HepG2 (cell line): ENCODE measurements around the gene NT5C3B. TPM values are rescaled to one million over a fixed set of nuclear protein-coding genes. Genes with fewer than 3 reads are reported as not detected.

Experiments
- ADNP ChIP-seq: sonication (generic); formaldehyde crosslinking; IDR thresholded peaks from 2 replicates; pipeline ENCODE4 v1.4.0; 2020; ENCODE audit warnings: missing genetic modification reagents
- DMTF1 ChIP-seq: sonication (generic); formaldehyde crosslinking; IDR thresholded peaks from 2 replicates; pipeline ENCODE4 v1.4.0; 2020; ENCODE audit warnings: mild to moderate bottlenecking, missing genetic modification reagents
- ELF1 ChIP-seq: sonication (generic); formaldehyde crosslinking; IDR thresholded peaks from 2 replicates; pipeline ENCODE4 v1.4.0; 2020; ENCODE audit warnings: missing genetic modification reagents
- FOXA1 ChIP-seq, 2 experiments: fragments of 450-650 bp in 1 of 2; sonication (generic) in 1 of 2; formaldehyde crosslinking in 1 of 2; IDR thresholded peaks; 2 replicates each; pipeline versions ENCODE4 v1.4.0 to v1.6.1; 2016 to 2020; ENCODE audit warnings: missing genetic modification reagents in 1 of 2
- HIVEP1 ChIP-seq: sonication (generic); formaldehyde crosslinking; IDR thresholded peaks from 2 replicates; pipeline ENCODE4 v1.4.0; 2020; ENCODE audit warnings: mild to moderate bottlenecking, missing genetic modification reagents
- HNF4A ChIP-seq: sonication (generic); formaldehyde crosslinking; IDR thresholded peaks from 2 replicates; pipeline ENCODE4 v1.4.0; 2020; ENCODE audit warnings: missing genetic modification reagents
- KDM5B ChIP-seq: sonication (generic); formaldehyde crosslinking; IDR thresholded peaks from 2 replicates; pipeline ENCODE4 v1.4.0; 2020; ENCODE audit warnings: missing genetic modification reagents, mild to moderate bottlenecking, borderline replicate concordance
- NFIB ChIP-seq: sonication (generic); formaldehyde crosslinking; IDR thresholded peaks from 2 replicates; pipeline ENCODE4 v1.9.0; 2021; ENCODE audit warnings: missing genetic modification reagents, mild to moderate bottlenecking, borderline replicate concordance
- PLSCR1 ChIP-seq: sonication (generic); formaldehyde crosslinking; IDR thresholded peaks from 2 replicates; pipeline ENCODE4 v1.5.0; 2020; ENCODE audit warnings: missing genetic modification reagents, mild to moderate bottlenecking, borderline replicate concordance
- SAFB2 ChIP-seq: sonication (generic); formaldehyde crosslinking; IDR thresholded peaks from 2 replicates; pipeline ENCODE4 v1.5.1; 2020; ENCODE audit warnings: missing genetic modification reagents, low read depth, mild to moderate bottlenecking, borderline replicate concordance
- TRIM22 ChIP-seq: fragments of 450-650 bp; IDR thresholded peaks from 2 replicates; pipeline ENCODE4 v1.6.1; 2017
- ZBTB21 ChIP-seq: sonication (generic); formaldehyde crosslinking; IDR thresholded peaks from 2 replicates; pipeline ENCODE4 v1.4.0; 2020; ENCODE audit warnings: missing genetic modification reagents
- ZNF263 ChIP-seq: sonication (generic); formaldehyde crosslinking; IDR thresholded peaks from 2 replicates; pipeline ENCODE4 v1.4.0; 2020; ENCODE audit warnings: missing genetic modification reagents
- ZNF274 ChIP-seq: sonication (generic); formaldehyde crosslinking; IDR thresholded peaks from 2 replicates; pipeline ENCODE4 v1.5.1; 2020; ENCODE audit warnings: mild to moderate bottlenecking, missing genetic modification reagents
- ZNF280B ChIP-seq: sonication (generic); formaldehyde crosslinking; IDR thresholded peaks from 2 replicates; pipeline ENCODE4 v1.5.0; 2020; ENCODE audit warnings: missing genetic modification reagents, mild to moderate bottlenecking, borderline replicate concordance
- ZNF331 ChIP-seq: sonication (generic); formaldehyde crosslinking; IDR thresholded peaks from 2 replicates; pipeline ENCODE4 v1.4.0; 2020; ENCODE audit warnings: missing genetic modification reagents
- ZNF367 ChIP-seq: sonication (generic); formaldehyde crosslinking; IDR thresholded peaks from 2 replicates; pipeline ENCODE4 v1.4.0; 2020; ENCODE audit warnings: missing genetic modification reagents, borderline replicate concordance
- ZNF383 ChIP-seq: sonication (generic); formaldehyde crosslinking; IDR thresholded peaks from 2 replicates; pipeline ENCODE4 v1.4.0; 2020; ENCODE audit warnings: missing genetic modification reagents, mild to moderate bottlenecking, borderline replicate concordance
- ZNF512B ChIP-seq: sonication (generic); formaldehyde crosslinking; IDR thresholded peaks from 2 replicates; pipeline ENCODE4 v1.5.1; 2020; ENCODE audit warnings: missing genetic modification reagents, mild to moderate bottlenecking, borderline replicate concordance
- ZNF724P ChIP-seq: sonication (generic); formaldehyde crosslinking; IDR thresholded peaks from 2 replicates; pipeline ENCODE4 v1.8.0; 2022; ENCODE audit warnings: missing genetic modification reagents, borderline replicate concordance
- ZNF788 ChIP-seq: sonication (generic); formaldehyde crosslinking; IDR thresholded peaks from 2 replicates; pipeline ENCODE4 v1.5.0; 2020; ENCODE audit warnings: mild to moderate bottlenecking, missing genetic modification reagents, borderline replicate concordance
- polyA plus RNA-seq, 8 experiments: library from polyadenylated mRNA; depleted of rRNA in 3 of 8; stranded (reverse) in 7 of 8; unstranded in 1 of 8; fragments of >200 nt; fragmentation: Illumina TruSeq in 4 of 8; extraction: Trizol in 4 of 8; gene quantifications; 2 replicates each; pipeline versions ENCODE4 v1.2.1 to v1.2.3, GENCODE V29; 2011 to 2016; ENCODE audit warnings: low read depth in 4 of 8, missing spikeins in 1 of 8, mixed read lengths in 1 of 8; ENCODE audit not compliant: insufficient read depth in 1 of 8
- total RNA-seq, 5 experiments: library from RNA; depleted of rRNA; stranded (reverse); fragments of >200 nt; fragmentation: Illumina TruSeq; extraction: Trizol; gene quantifications; 2 replicates each; pipeline ENCODE4 v1.2.3, GENCODE V29; 2016; ENCODE audit warnings: low read depth in 1 of 5

The NT5C3B gene
- total and polyA plus RNA-seq, 2 of the 13 experiments (the other 11 are each of a cell fraction or from before 2014, with no cell fraction given) = 104 to 126 TPM

GRCh38 chr17:41836550-41837196 lies 641 bp upstream of the NT5C3B start (continued):
- 0 out of 2 replicates have a peak, but pooled peaks have one; percentile 22 for TF ChIP-seq HIVEP1 (CRISPR knock-in tag)
- TF ChIP-seq ZNF331 (CRISPR knock-in tag) = no peak
- TF ChIP-seq ZNF274 = no peak
- TF ChIP-seq ZBTB21 (CRISPR knock-in tag) = no peak
- TF ChIP-seq FOXA1 (IDR thresholded peaks at IDR 0.05) = no peak
- TF ChIP-seq FOXA1 (CRISPR knock-in tag; IDR thresholded peaks at IDR 0.05) = no peak
- no peak for TF ChIP-seq PLSCR1 (CRISPR knock-in tag)
- TF ChIP-seq ZNF280B (CRISPR knock-in tag) = no peak
- TF ChIP-seq ZNF383 (CRISPR knock-in tag) = no peak
- TF ChIP-seq ZNF263 (CRISPR knock-in tag) = 0 out of 2 replicates have a peak, but pooled peaks have one; percentile 23
- TF ChIP-seq ZNF788 = peak; percentile 18; the same call in 1 of the 2 replicates
- no peak for TF ChIP-seq NFIB (CRISPR knock-in tag)
- TF ChIP-seq ZNF512B (CRISPR knock-in tag) = no peak
- TF ChIP-seq ADNP = no peak
- TF ChIP-seq HNF4A = 0 out of 2 replicates have a peak, but pooled peaks have one; percentile 5
- TF ChIP-seq SAFB2 (CRISPR knock-in tag) = 0 out of 2 replicates have a peak, but pooled peaks have one; percentile 33
- TF ChIP-seq ZNF367 (CRISPR knock-in tag) = no peak
- TF ChIP-seq DMTF1 = no peak
- TF ChIP-seq TRIM22 = no peak
- peak; percentile 41; the same call in 1 of the 2 replicates for TF ChIP-seq KDM5B
- TF ChIP-seq ELF1 (CRISPR knock-in tag) = no peak
- TF ChIP-seq ZNF724P = no peak
